CD4-positive, CD25-positive, alpha-beta regulatory T cell (primary cell): ENCODE results near the gene JADE3. TPM values are rescaled to one million over a fixed set of nuclear protein-coding genes. Genes with fewer than 3 reads are reported as not detected.
A peak's percentile ranks its signal among the peaks of the same experiment; 100 is the strongest.

ENCODE experiments used
- ATAC-seq, 2 donors: fragments of 150-1000 bp; cut with Tn5 transposase; one replicate each; pipeline ENCODE4 v1.10.0; 2021; ENCODE audit warnings: low read depth in 2 of 2, moderate number of reproducible peaks in 2 of 2, moderate library complexity in 1 of 2
- DNase-seq, 3 donors: peaks; one replicate each; pipeline versions ENCODE4 v3.0.0 to v3.0.0-alpha.2; 2012 to 2022; ENCODE audit warnings: mixed read lengths in 1 of 3
- H3K27ac ChIP-seq: one replicate; pipeline ENCODE4 v1.7.0; 2013; ENCODE audit warnings: mild to moderate bottlenecking, low read length; ENCODE audit not compliant: insufficient read depth, poor library complexity, severe bottlenecking
- H3K27me3 ChIP-seq: one replicate; pipeline ENCODE4 v1.7.0; 2013; ENCODE audit warnings: low read length; ENCODE audit not compliant: control insufficient read depth, insufficient read depth
- H3K36me3 ChIP-seq: one replicate; pipeline ENCODE4 v1.7.0; 2013; ENCODE audit warnings: mild to moderate bottlenecking, low read length, moderate library complexity; ENCODE audit not compliant: control insufficient read depth, insufficient read depth
- H3K4me1 ChIP-seq: 2 replicates; pipeline ENCODE4 v1.7.0; 2013; ENCODE audit warnings: mild to moderate bottlenecking, low read length; ENCODE audit not compliant: insufficient read depth, control insufficient read depth, poor library complexity, severe bottlenecking
- H3K4me3 ChIP-seq: one replicate; pipeline ENCODE4 v1.7.0; 2013; ENCODE audit warnings: low read depth, mild to moderate bottlenecking, low read length, moderate library complexity
- H3K9me3 ChIP-seq, 2 experiments: 1 replicate in 1 of 2; 2 replicates in 1 of 2; pipeline ENCODE4 v1.7.0; 2013; ENCODE audit warnings: low read length in 2 of 2, mild to moderate bottlenecking in 1 of 2, moderate library complexity in 1 of 2; ENCODE audit not compliant: control insufficient read depth in 2 of 2
- H3K27ac Mint-ChIP-seq, 3 donors: one replicate each; pipeline ENCODE4 v1.8.0; 2020 to 2022; ENCODE audit warnings: mild to moderate bottlenecking in 3 of 3, mixed read lengths in 3 of 3, moderate library complexity in 2 of 3
- H3K27me3 Mint-ChIP-seq: one replicate; pipeline ENCODE4 v1.8.0; 2022; ENCODE audit warnings: mild to moderate bottlenecking, mixed read lengths
- H3K36me3 Mint-ChIP-seq: one replicate; pipeline ENCODE4 v1.8.0; 2020; ENCODE audit warnings: mixed read lengths
- H3K4me1 Mint-ChIP-seq, 4 donors: one replicate each; pipeline ENCODE4 v1.8.0; 2020 to 2022; ENCODE audit warnings: mixed read lengths in 4 of 4, mild to moderate bottlenecking in 1 of 4
- H3K4me3 Mint-ChIP-seq, 4 donors: one replicate each; pipeline ENCODE4 v1.8.0; 2020 to 2022; ENCODE audit warnings: mild to moderate bottlenecking in 4 of 4, mixed read lengths in 4 of 4, moderate library complexity in 3 of 4
- H3K9me3 Mint-ChIP-seq, 7 donors: one replicate each; pipeline ENCODE4 v1.8.0; 2020 to 2022; ENCODE audit warnings: mixed read lengths in 7 of 7, mild to moderate bottlenecking in 3 of 7, moderate library complexity in 2 of 7
- polyA plus RNA-seq, 4 donors: library from polyadenylated mRNA; unstranded; fragments of 300-500 nt; fragmentation: Illumina TruSeq; gene quantifications; one replicate each; pipeline ENCODE4 v1.2.3, GENCODE V29; 2021
- total RNA-seq: library from RNA; stranded (reverse); gene quantifications from one replicate; pipeline ENCODE4 v1.2.3, GENCODE V29; 2022

The JADE3 gene
- total and polyA plus RNA-seq, 5 donors from 2014 or later = 0.44 TPM; not detected in 4

DNA sequence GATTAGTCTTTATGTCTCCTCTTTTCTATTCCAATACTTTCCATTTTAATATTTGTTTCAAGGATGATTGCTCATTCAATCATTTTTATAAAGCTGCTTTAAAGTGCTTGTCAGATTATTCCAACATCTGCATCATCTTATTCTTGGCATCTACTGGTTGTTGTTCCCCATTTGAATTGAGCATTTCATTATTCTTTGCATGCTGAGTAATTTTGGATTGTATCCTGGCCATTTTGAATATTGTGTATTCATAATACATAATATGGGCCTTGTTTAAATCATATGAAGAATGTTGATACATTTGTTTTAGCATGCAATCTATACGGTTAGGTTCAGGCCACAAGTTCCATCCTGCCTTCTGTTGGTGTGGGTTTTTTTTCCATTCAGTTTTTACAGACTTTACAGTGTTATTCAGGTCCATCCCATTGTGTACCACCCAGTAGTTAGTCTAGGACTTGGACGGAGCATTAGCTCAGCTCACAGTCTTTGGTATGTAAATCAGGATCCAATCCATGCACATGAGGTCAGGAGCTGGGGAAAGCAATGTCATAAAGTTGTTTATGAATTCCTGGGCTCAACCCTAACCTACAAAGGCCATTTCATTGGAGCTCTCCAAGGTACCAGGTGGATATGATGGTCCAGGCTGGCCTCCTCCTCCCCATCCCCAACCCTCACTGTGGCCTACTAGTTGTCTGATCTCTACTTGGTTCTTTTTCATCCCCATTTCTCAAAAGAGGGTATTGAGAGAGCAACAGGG, 186.3 kb downstream of the JADE3 start:
- Mint-ChIP-seq H3K36me3 (peaks cover 4% of the 10 kb centered on the region), H3K4me1 (no peaks in the 10 kb centered on the region), H3K4me3 (peak overlapping the region in 1 of 4 donors; percentile 68), H3K9me3 (peaks cover 0 to 4% (median 0%) of the 10 kb centered on the region in 7 donors), H3K27me3 (no peaks in the 10 kb centered on the region), H3K27ac (no peak overlapping the region)
- Histone ChIP-seq H3K27ac (no peak overlapping the region), H3K4me1 (no peaks in the 10 kb centered on the region), H3K9me3 (no peaks in the 10 kb centered on the region), H3K27me3 (no peaks in the 10 kb centered on the region), H3K4me3 (no peak overlapping the region), H3K36me3 (no peaks in the 10 kb centered on the region)
- ATAC-seq (no peak), DNase-seq (no peak)

DNA sequence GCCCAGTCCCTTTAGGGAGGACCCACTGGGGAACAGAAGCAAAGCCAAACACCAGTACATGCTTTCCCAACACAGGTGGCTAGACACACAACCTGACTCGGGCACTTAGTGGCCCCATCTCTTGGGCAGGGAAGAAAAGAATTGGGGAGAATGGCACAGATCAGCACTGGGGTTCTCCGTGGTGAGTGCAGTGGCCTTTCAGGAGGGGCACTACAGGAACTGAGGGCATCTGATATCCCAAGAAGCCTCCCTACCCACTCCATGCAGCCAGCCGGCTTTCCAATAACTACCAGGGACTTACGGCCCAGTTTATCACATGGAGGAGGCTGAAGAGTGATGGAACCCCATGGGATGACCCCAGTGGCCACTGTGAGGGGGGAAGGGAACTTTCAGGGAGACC, 189.0 kb downstream of the JADE3 start:
- Mint-ChIP-seq H3K27ac (no peak overlapping the region), H3K27me3 (no peaks in the 10 kb centered on the region), H3K36me3 (peaks cover 4% of the 10 kb centered on the region), H3K4me3 (no peak overlapping the region), H3K9me3 (peaks cover 0 to 4% (median 0%) of the 10 kb centered on the region in 7 donors), H3K4me1 (no peaks in the 10 kb centered on the region)
- Histone ChIP-seq H3K27me3 (no peaks in the 10 kb centered on the region), H3K27ac (no peak overlapping the region), H3K36me3 (no peaks in the 10 kb centered on the region), H3K4me1 (no peaks in the 10 kb centered on the region), H3K4me3 (no peak overlapping the region), H3K9me3 (no peaks in the 10 kb centered on the region)
- DNase-seq (no peak), ATAC-seq (no peak)

Other genes with a start within 250 kb of the JADE3 start
- 6.4 TPM for gene SLC9A7, start 153.3 kb upstream of the JADE3 start, total RNA-seq
- 1 to 10 TPM; 3.6 to 5.6 (median 4.1) TPM for gene SLC9A7, start 153.3 kb upstream of the JADE3 start, polyA plus RNA-seq
- gene RP2, start 75.4 kb upstream of the JADE3 start, total RNA-seq = 7.2 TPM
- gene RP2, start 75.4 kb upstream of the JADE3 start, polyA plus RNA-seq = 1 to 10 TPM; 3.6 to 5.6 (median 5.0) TPM
- not detected for gene RGN, start 166.0 kb downstream of the JADE3 start, total RNA-seq
- not detected for gene RGN, start 166.0 kb downstream of the JADE3 start, polyA plus RNA-seq
- gene NDUFB11, start 232.3 kb downstream of the JADE3 start, total RNA-seq = 50.3 TPM
- gene NDUFB11, start 232.3 kb downstream of the JADE3 start, polyA plus RNA-seq = 100 to 1,000 TPM; 164 to 190 (median 179) TPM
- gene RBM10, start 232.8 kb downstream of the JADE3 start, total RNA-seq = 37.6 TPM
- gene RBM10, start 232.8 kb downstream of the JADE3 start, polyA plus RNA-seq = 10 to 100 TPM; 17.9 to 22.6 (median 22.0) TPM